GM19193 (cell line): ENCODE results near the gene ARHGEF17.

Experiments used
- POLR2A ChIP-seq: IDR thresholded peaks from 4 replicates; pipeline ENCODE4 v1.6.1; 2011; ENCODE audit not compliant: insufficient read depth, insufficient read length; ENCODE audit errors: extremely low read depth

Gene ARHGEF17

DNA sequence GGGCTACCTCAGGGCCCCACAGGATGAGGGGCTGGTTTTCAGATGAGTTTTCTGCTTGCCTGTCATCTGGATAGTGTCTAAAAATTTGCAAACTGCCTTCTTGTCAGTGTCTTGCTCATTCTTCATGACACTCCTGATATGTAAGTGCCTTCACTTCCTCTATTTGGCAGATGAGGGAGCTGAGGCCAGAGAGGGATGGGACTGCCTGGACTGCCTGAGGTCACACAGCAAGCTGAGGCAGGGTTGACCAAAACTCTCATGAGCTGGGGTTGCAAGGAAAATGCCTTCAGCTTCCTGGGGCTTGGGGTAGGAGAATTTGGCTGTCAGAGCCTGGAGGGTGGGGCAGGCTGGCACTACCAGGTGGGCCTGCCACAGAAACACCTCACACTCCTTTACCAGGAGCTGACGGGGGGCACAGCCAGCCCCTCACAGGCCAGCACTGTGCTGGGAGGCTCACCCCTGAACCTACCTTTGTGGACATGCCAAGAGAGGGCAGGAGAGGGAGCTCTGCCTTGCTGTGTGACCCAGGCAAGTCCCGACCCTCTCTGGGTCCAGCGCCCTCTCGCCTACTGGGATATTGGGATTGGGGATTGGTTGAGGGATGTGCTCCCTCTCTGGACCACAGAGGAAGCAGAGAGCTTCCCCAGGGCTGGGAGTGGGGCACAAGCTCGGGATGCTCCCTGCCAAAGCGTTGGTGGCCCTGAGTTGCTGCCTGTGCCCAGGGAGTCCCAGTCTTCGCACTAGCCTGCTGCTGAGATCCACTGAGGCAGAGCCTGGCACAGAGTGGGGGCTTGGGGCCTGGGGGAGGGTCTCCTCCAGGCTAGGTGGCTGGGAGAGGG, 37.8 kb upstream of the ARHGEF17 start:
- no peak for TF ChIP-seq POLR2A

DNA sequence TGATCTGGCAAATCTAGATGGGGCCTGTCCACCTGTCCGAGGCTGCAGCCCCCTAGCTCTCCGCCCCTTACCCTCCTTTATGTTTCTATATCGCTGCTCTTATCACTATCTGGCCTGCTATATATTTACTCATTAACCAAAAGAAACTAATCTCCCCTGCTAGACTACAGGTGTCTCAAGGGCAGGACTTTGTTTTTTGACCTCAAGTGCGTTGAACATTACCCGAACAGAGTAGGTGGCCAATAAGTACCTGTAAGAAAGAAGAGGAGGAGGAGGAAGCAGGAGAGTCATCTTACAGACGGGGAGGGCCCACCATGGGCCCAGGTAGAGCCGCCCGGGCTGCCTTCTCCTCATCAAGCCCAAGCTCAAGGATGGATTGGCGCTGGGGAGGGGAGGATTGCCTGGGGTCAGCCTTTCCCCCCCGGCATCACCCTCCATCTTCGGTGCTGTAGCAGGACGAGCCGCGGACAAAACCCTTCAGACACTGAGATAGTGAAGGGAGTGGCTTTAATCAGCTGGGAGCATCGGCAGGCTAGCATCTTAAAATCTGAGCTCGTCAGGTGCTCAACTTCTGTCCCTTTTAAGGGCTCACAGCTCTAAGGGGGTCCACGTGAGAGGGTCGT, 37.1 kb upstream of the ARHGEF17 start:
- no peak for TF ChIP-seq POLR2A

DNA sequence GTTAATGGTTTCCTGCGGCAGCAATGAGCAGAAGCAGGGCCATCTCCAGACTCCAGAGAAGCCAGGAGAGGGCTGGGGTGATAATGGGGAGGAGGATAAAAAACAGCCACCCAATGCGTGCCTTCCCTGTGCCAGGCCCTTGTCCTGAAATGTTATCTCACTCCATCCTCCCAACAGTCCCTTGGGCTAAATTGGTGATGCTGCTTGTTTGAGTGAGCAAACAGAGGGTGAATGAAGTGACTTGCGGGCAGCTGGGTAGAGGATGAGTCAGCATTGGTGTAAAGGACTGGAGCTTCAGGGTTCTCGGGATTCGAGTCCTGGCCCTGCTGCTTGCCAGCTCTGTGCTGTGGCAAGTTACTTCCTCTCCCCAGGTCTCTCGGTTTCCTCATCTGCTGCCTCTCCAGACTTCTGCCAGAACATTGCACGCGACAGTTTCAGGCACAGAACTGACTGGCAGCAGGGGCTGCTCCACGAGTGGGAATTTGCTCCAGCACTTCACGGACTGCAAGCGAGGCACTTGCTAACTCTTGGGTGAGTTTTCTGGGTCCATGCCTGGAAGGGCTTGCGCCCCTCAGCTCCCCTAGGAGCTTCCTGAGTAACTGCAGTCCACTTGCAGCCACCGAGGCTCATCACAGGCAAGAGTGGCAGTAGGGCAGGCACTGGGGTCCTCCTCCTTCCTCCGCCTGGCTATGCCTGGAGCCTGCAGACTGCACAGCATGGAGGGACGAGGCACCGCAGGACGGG, 36.0 kb upstream of the ARHGEF17 start, which contains the start of gene P2RY6:
P2RY6 (plus strand) TSS at position 403 of the 744 bp plus-strand sequence. CDS start 24,181 bp downstream, outside the sequence.
- no peak for TF ChIP-seq POLR2A

DNA sequence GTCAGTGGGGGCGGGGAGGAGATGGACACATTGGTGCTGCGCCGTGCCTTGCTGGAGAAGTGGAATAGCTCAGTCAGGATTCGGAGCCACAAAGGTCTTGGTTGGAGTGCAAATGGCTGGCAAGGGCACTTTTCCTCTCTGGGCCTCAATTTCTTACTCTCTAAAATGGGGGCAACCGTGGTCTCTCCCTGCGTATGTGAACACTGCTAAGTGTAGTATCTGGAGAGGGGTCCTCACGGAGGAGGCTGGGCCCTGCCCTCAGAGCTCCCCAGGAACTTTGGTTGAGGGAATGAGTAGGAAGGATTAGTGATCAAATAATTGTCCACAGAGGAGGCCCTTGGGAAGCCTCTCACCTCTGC, 35.4 kb upstream of the ARHGEF17 start:
- TF ChIP-seq POLR2A, result no peak

DNA sequence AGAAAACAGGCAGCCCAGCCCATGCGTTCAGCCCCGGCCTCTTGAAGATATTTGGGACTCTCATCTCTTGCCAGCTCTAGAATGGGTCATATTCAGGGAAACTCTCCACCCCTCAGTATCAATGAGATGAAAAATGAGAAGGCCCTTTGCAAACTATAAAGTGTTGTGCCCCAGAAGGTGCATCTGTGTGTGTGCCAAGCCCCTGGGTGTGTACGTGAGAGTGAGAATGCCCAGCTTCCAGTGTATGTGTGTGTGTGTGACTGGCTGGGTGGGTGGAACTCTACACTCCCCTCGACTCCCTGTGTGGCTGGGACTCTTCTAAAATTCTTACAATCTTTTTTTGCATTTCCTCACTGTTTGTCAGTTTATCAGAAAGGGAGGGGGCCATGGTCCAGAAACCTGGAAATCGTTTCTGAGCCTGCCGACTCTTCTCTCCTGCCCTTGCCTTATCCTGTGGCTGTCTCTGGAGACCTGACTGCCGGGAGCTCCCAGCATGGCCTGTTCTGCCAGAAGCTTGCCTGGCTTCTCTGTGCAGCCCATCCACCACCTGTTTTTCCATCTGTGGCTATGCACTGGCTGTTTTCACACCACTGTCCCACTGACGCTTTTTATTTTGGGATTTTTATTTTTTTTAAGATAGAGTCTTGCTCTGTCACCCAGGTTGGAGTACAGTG, 34.7 kb upstream of the ARHGEF17 start:
- TF ChIP-seq POLR2A, result no peak

DNA sequence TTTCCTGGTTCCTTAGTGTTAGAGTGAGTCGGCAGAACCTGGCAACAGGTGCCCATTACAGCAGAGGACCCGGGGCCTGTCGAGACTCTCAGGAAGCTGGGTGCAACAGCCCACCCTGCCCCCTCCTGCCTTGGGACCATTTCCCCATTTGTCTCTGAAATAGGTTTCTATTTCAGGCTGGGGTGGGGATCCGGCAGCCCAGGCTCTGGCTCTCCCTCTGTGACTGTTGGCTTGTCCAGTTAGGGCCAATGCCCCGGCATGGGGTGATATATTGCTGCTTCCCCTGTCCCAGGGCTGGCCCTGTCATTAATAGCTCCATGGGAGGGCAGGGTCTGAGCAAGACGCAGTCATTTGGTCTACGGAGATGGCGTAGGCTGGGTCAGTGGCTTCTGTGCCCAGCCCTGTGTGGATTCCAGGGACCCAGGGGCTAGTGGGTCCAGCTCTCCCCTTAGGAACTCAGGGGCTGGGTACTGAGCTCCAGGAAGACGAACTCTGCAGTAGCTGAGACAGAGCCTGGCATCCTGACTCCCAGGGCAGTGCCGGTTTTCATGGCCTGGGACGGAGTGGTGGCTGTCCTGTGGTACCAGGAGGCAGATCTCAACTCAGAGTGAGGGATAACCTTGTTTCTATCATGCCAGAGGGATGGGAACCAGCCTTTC, 33.2 kb upstream of the ARHGEF17 start:
- no peak for TF ChIP-seq POLR2A

DNA sequence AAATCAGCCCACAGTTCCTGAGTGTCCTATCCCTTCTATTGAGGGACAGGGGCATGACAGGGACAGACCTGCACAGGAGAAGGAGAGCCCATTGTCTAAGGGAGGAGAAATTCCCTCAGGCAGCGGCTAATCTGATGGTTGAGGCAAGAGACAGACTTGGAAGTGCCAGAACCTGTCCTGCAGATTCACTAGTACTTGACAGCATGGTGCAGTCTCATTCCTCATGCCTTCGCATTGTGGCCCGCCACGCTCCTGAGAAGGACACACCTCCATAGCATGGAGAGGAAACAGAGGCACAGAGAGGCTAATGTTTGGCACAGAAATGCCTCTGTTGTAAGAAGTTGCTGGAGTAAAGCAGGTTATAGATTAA, 32.7 kb upstream of the ARHGEF17 start:
- TF ChIP-seq POLR2A, result no peak

DNA sequence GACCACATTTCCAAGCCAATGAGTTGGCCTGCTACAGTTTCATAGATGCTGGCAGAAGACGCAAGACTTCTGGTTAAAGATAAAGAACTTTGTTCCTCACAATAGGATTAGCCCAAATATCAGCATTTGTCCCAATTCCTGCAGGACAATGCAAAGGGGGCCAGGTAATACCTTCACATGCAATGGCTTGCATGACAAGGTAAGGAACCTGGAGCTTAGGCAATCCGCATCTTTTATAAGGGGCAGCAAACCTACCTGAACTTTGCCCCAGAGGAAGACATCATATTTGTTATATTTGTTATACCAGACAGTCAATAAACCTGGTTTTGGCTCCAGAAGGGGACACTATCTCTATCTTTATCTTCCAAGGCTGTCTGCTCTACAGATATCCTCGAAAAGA, 30.6 kb upstream of the ARHGEF17 start:
- no peak for TF ChIP-seq POLR2A

DNA sequence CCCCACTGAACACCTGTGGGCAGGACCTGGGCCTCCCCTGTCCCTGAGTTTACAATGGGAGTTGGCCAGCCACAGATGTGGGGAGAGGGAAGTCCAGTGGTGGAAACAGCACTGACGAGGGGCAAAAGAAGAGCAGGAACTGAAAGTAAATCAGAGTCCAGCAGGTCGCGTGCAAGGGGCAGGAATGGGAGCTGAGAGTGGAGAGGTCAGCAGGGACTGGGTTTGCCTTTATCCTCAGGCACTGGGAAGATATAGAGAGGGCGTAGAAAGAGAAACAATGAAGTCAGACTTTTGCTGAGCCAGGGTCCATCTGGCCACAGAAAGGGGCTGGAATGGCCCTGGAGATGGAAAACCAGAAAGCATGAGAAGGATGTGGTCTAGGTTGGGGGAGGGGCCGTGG, 27.4 kb upstream of the ARHGEF17 start:
- TF ChIP-seq POLR2A, result no peak

DNA sequence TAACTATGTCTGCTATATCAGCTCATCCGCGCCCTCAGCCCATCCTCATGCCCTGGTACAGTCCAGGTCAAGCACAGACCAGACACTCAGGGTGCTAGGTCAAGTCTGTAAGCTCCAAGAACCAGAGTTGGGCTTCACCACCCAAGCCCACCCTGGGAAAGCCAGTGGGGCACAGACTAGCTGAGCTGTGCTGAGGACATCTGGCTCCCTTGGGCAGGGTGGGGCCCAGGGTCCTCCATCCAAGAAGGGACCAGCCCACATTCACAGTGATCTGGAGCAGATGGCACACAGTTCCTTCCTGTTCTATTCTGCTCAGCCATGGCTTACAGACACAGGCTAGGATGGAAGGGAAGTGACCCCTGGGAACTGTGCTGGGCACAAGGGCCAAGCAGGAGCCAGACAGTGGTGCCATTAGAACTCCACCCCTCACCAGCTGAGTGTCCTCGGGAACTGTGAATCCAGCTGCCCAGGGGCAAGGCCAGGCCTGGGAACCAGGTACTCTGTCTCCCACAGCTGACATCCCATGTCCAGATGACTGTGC, 26.8 kb upstream of the ARHGEF17 start:
- TF ChIP-seq POLR2A, result no peak

DNA sequence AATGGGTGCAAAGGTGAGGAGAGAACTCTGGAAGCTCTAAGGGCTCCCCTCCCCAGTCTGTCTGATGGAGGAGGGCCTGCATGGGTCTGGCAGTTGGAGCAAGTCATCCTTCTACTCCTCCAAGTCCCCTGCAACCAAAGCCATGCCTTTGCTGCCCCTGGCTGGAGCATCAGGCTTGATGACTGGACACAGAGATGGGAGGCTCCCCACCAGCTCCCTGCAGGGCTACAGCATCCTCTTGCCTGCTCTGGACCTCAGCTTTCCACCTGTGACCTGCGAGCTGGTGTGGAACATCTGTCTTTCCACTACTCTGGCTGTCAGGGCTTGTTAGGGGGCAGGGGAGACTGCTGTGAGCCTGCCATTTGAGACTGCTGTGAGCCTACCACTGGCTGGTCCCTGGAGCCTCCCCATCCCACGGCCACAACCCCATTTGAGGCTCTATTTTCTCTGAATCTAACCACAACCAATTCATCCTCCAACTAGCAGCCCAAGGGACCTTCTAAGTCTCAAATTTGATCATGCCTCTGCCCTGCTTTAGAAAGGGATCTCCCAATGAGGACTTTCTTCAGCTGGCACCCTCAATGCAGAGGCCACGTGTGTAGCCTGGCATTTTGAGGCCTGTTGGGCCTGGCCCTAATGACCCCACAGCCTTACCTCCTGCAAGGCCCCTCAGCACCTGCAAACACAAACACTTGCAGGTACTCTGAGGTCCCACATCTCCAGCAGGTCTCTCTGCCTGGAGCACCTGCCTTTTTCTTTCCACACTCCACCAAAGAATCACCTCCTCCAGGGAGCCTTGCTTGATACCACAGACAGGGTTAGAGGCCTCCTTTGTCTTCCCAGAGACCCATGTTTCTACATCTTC, 26.0 kb upstream of the ARHGEF17 start:
- TF ChIP-seq POLR2A, result no peak

DNA sequence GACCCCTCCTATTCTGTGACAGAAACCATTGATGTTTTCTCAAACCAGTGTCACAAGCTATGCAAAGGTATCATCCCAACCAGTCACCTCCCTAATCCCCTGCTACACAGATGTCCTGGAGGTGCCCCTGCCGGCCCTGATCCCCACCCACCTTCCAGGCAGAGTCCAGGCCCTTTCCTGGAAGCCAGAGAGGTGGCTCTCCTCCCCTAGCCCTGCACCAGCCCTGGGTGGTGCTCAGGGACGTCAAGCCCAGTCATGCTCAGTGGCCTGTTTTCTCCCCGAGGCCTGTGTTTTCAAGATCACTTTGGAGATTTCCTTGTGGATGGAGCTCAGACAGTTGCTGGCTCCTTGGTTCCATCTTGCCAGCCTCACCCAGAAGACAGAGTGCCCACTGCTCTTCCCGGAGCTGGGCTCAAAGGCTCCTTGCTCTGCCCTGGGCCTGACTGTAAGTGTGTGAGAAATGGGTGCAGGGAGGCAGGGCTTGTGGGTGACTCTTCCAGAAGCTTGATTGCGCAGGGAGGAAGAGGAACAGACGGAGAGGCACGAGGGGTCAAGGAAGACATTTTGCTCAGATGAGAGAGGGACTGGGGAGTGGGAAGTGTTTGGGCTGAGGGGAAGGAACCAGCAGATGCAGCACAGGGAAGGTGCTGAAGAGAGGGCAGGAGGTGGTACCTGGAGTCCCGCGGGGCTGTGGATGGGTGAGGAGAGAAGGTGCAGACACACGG, 24.6 kb upstream of the ARHGEF17 start:
- no peak for TF ChIP-seq POLR2A

DNA sequence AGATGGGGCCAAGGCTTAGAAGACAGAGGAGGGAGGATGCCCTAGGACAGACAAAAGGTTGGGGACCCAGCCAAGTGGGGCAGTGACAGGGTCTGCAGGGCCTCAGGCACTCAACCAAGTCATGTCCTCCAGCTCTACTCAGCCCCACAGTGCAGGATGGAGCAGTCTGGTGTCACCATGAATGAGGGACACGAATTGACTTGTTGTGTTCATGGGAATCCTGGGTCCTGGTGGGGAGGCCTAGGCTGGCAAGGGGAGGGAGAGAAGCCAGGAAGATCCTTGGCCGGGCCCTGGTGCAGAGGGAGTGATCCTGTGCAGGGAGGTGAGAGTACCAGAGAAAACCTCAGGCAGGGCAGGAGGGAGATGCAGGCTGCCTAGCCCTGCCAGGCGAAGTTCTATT, 24.0 kb upstream of the ARHGEF17 start:
- TF ChIP-seq POLR2A, result no peak
